ENCODE data around the gene AGXT.

- no peak for TF ChIP-seq POLR2A (IDR thresholded peaks at IDR 0.05; ENCODE audit: low read length)
- no peak for TF ChIP-seq GATA1 (IDR thresholded peaks at IDR 0.05; ENCODE audit: low read depth, low read length)
Observed at GRCh38 chr2:240919786-240920782, 51.5 kb downstream of the AGXT start.
